Fibroblast of skin of back (primary cell): ENCODE measurements around the gene PNMT.
A peak's percentile ranks its signal among the peaks of the same experiment; 100 is the strongest.

Source experiments
- DNase-seq: peaks from one replicate; pipeline ENCODE4 v3.0.0-alpha.2; 2013

The PNMT gene

GRCh38 chr17:39670746-39671145, 2.5 kb downstream of the PNMT start:
- no peak for DNase-seq

- DNase-seq = peak; percentile 28
Observed at GRCh38 chr17:39671651-39672521, 3.6 kb downstream of the PNMT start.

- DNase-seq = no peak
Observed at GRCh38 chr17:39672522-39673334, 4.5 kb downstream of the PNMT start.

- DNase-seq = no peak
Observed at GRCh38 chr17:39673335-39674081, 5.3 kb downstream of the PNMT start.

- no peak for DNase-seq
Observed at GRCh38 chr17:39674179-39674578, 5.9 kb downstream of the PNMT start.

GRCh38 chr17:39674702-39675389, 6.6 kb downstream of the PNMT start:
- DNase-seq = no peak

- DNase-seq = no peak
Observed at GRCh38 chr17:39675390-39676082, 7.3 kb downstream of the PNMT start.

GRCh38 chr17:39676198-39676819, 8.1 kb downstream of the PNMT start:
- peak; percentile 44 for DNase-seq

- no peak for DNase-seq
Observed at GRCh38 chr17:39677072-39677471, 8.8 kb downstream of the PNMT start.

- DNase-seq = peak; percentile 71
Observed at GRCh38 chr17:39677542-39678339, 9.5 kb downstream of the PNMT start.

- no peak for DNase-seq
Observed at GRCh38 chr17:39678340-39679116, 10.3 kb downstream of the PNMT start.

- no peak for DNase-seq
Observed at GRCh38 chr17:39679521-39680192, 11.4 kb downstream of the PNMT start.

- no peak for DNase-seq
Observed at GRCh38 chr17:39683295-39683939, 15.2 kb downstream of the PNMT start.

- DNase-seq = no peak
Observed at GRCh38 chr17:39684369-39685192, 16.3 kb downstream of the PNMT start.

GRCh38 chr17:39687101-39687545, 18.9 kb downstream of the PNMT start:
- no peak for DNase-seq

- DNase-seq = peak; percentile 91
Observed at GRCh38 chr17:39687546-39688474, 19.6 kb downstream of the PNMT start, which contains the start of gene PGAP3. TSS of gene PGAP3 (minus strand) at chr17:39688057. CDS start at chr17:39688014, 43 bp downstream.
